ENCODE results near the gene CHEK2. TPM values are rescaled to one million over a fixed set of nuclear protein-coding genes. Genes with fewer than 3 reads are reported as not detected.

CHEK2 gene
- total and polyA plus RNA-seq, 2 experiments from 2014 or later: 86.0 to 121 TPM

- no peak for TF ChIP-seq CTCF (conservative IDR thresholded peaks at IDR 0.05; ENCODE audit: low read depth in 2 of 2)
- no peak for TF ChIP-seq EZH2phosphoT487 (IDR thresholded peaks at IDR 0.05; ENCODE audit: unreplicated experiment)
- no peak for TF ChIP-seq REST (IDR thresholded peaks at IDR 0.05; ENCODE audit: unreplicated experiment)
- no peak for TF ChIP-seq JUNB (IDR thresholded peaks at IDR 0.05; ENCODE audit: unreplicated experiment)
- no peak for TF ChIP-seq EZH2 (IDR thresholded peaks at IDR 0.05; ENCODE audit: low read depth, unreplicated experiment)
- TF ChIP-seq ZNF114 (CRISPR knock-in tag; IDR thresholded peaks at IDR 0.05): no peak
Observed at GRCh38 chr22:28647216-28647615, 94.4 kb downstream of the CHEK2 start (continued).

- H3K27ac ChIP-seq (ENCODE audit: low read depth): no peak overlapping the region
- no peaks in the 10 kb centered on the region for H3K9me3 Mint-ChIP-seq
- H3K4me3 Mint-ChIP-seq: no peak overlapping the region
- H2AFZ ChIP-seq: no peak overlapping the region
- no peaks in the 10 kb centered on the region for H3K36me3 Mint-ChIP-seq (ENCODE audit: low read depth)
- DNase-seq (ENCODE audit: low spot score) (no peak), ATAC-seq (no peak)
- no peaks in the 10 kb centered on the region for H3K36me3 ChIP-seq (ENCODE audit: insufficient read depth)
- no peaks in the 10 kb centered on the region; the same call in 2 of the 3 replicates for H3K4me1 Mint-ChIP-seq
- no peaks in the 10 kb centered on the region for H3K4me1 ChIP-seq (ENCODE audit: insufficient read depth)
- no peaks in the 10 kb centered on the region for H3K27me3 Mint-ChIP-seq (ENCODE audit: insufficient read depth, low read depth, poor library complexity)
- H3K79me2 ChIP-seq (replicated peaks; ENCODE audit: insufficient read depth): no peaks in the 10 kb centered on the region
- no peak overlapping the region for H3K4me3 ChIP-seq
- H3K27me3 ChIP-seq (ENCODE audit: insufficient read depth): no peaks in the 10 kb centered on the region
- no peaks in the 10 kb centered on the region for H3F3A ChIP-seq (replicated peaks; ENCODE audit: low read depth)
- H3K27ac Mint-ChIP-seq: no peak overlapping the region
- H4K20me1 ChIP-seq (replicated peaks; ENCODE audit: insufficient read depth): no peaks in the 10 kb centered on the region
- H3K9me2 ChIP-seq (ENCODE audit: insufficient read depth): peaks cover 3% of the 10 kb centered on the region; the same call in 1 of the 2 replicates
- H3K4me2 ChIP-seq: no peak overlapping the region
- TF ChIP-seq NANOG (IDR thresholded peaks at IDR 0.05; ENCODE audit: borderline replicate concordance) (no peak), CTCF (conservative IDR thresholded peaks at IDR 0.05; ENCODE audit: low read depth in 2 of 2) (no peak), ETS1 (IDR thresholded peaks at IDR 0.05) (no peak), ZNF331 (CRISPR knock-in tag; IDR thresholded peaks at IDR 0.05; ENCODE audit: low read depth) (no peak), POLR2AphosphoS5 (IDR thresholded peaks at IDR 0.05; ENCODE audit: low read depth) (no peak), ZNF114 (CRISPR knock-in tag; IDR thresholded peaks at IDR 0.05) (no peak), REST (IDR thresholded peaks at IDR 0.05; ENCODE audit: unreplicated experiment) (no peak), EZH2phosphoT487 (IDR thresholded peaks at IDR 0.05; ENCODE audit: unreplicated experiment) (no peak)
Observed at GRCh38 chr22:28639321-28639720, 102.3 kb downstream of the CHEK2 start.
